Measurements from ENCODE around the gene PPP6C.

- TF ChIP-seq CTCF (IDR thresholded peaks at IDR 0.05; ENCODE audit: extremely low read depth in 1 of 2, insufficient read depth in 1 of 2, low read depth in 1 of 2, low read length in 2 of 2) (no peak), EZH2 (IDR thresholded peaks at IDR 0.05; ENCODE audit: borderline replicate concordance, low read depth, low read length, severe bottlenecking) (no peak), POLR2A (IDR thresholded peaks at IDR 0.05; ENCODE audit: low read depth, low read length) (no peak), JUN (IDR thresholded peaks at IDR 0.05; ENCODE audit: borderline replicate concordance, insufficient read depth, insufficient read length, low read depth) (no peak), MAX (IDR thresholded peaks at IDR 0.05; ENCODE audit: insufficient read depth, insufficient read length) (no peak), GATA2 (IDR thresholded peaks at IDR 0.05; ENCODE audit: insufficient read depth, insufficient read length, low read depth, low read length) (no peak), POLR2AphosphoS5 (IDR thresholded peaks at IDR 0.05; ENCODE audit: insufficient read depth, low read depth, low read length) (no peak), MYC (IDR thresholded peaks at IDR 0.05; ENCODE audit: low read depth, low read length) (no peak), FOS (IDR thresholded peaks at IDR 0.05; ENCODE audit: borderline replicate concordance, insufficient read depth, low read length) (no peak)
Measured at GRCh38 chr9:125169895-125170294, 19.7 kb downstream of the PPP6C start.
